HG03571 (cell line): Measurements from ENCODE around the gene PIEZO2.
"Not testable (repeated sequence)": the region's sequence is repeated elsewhere in the genome, so short reads cannot be mapped to it uniquely, and the experiment has no call there.

Experiments
- ATAC-seq: cut with Tn5 transposase; IDR thresholded peaks from one replicate; pipeline ENCODE4 v1.9.1; 2021; ENCODE audit not compliant: unreplicated experiment

The PIEZO2 gene

DNA sequence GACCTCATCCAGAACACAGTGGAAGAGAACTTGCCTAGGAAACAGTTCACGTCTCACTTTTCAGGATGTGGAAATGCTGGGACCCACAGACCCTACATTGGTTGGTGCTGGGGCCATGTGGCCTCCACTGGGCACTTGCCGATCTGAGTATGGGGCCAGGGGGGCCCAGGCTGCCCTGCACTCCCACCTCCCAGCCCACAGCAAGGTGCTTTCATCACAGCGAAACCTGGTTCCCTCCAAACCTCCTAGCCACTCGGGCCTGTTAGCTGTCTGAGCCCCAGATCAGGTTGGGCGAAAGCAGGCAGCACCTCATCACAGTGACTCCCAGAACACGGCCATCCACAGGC, 510.9 kb downstream of the PIEZO2 start:
- ATAC-seq = not testable (repeated sequence)

DNA sequence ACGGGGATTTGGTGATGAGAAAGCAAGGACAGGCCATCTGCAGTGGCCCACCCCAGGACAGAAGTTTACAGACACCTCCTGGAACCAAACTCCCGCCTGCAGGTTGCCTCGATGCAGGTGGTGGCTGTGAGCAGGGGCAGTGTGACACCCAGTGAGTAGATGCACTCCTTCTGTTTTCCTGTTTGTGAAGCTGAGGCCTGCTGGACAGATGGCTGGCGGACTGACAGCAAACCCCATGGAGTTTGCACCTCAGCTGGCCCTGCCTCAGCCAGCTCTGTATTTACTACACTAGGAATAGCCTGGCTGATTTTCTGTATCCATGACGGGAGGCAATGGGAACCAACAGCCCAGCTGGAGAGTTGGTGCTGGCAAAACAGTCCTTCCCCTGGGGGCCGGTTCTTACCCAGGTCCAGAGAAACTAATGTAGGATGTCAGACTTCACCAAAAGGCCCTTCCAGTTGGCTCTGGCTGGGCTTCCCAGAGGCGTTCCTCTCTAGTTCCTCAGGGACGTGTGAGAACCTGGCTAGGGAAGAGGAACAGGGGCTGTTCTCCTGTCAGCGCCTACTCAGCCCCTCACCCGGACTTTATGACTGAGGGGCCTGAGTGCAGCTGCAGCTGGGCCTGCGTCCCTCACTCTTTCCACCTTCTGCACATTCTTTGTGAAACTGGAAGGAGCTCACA, 511.4 kb downstream of the PIEZO2 start:
- ATAC-seq = not testable (repeated sequence)

DNA sequence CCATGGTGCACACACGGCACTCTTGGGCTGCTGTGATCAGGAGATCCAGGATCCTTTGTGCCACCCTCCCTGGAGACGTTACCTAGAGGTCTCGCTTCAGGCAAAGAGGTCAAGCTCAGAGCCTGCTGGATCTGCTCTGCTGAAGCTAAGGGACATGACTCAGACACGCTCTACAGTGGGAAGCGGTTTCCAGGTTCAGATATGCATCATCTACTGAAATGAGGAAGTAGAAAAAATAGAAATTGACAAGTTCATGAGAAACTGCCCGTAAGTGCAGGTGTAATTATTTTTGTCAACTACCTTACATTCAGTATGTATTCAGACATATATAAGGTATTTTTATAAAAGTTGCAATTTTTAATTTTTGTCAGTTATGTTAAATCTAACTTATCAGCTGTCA, 520.3 kb downstream of the PIEZO2 start:
- ATAC-seq = peak; percentile 96

DNA sequence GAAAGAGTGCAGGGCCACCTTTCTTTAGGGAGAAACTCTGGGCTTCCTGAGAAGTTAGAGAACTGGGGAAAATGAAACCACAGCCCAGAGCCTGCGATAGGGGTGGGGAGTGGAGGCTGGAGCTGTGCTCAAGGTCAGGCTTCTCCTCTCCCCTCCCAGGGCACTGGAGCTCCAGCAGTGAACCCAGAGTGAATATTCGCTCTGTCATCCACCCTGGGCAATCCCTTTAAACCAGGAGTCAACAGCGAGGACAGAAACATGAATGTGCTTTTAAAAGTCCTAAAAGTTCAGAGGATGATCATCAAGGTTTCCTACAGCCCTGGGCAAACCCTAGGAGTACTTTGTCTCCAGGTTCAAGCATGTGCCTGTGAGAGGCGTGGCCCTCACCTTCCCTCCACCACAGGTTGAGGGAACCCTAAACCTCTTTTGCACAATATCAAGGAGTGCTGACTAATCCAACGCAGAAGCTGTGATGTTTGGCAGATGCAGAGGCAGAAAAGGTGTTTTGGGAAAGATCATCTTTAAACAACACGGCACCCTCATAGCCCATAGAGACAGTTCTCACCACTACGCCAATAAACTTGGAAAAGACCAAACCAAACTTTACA, 522.7 kb downstream of the PIEZO2 start:
- ATAC-seq = not testable (repeated sequence)

DNA sequence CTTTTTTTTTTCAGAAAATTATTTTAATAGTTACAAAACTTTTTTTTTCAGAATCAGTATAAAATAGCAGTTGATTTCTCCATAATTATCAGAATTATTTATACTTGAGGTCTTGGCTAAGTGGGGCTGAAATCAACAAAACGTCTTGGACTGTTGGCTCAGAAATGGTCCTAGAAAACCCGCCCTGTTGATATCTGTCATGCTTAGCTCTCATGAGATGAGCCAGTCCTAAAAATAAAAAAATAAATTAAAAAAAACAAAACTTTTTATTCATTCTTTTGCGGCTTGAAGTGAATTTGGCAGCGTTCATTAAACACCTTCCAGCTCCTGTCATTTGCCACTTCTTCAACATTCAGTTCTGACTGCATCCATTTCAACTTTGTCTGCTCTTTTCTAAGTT, 525.8 kb downstream of the PIEZO2 start:
- not testable (repeated sequence) for ATAC-seq

DNA sequence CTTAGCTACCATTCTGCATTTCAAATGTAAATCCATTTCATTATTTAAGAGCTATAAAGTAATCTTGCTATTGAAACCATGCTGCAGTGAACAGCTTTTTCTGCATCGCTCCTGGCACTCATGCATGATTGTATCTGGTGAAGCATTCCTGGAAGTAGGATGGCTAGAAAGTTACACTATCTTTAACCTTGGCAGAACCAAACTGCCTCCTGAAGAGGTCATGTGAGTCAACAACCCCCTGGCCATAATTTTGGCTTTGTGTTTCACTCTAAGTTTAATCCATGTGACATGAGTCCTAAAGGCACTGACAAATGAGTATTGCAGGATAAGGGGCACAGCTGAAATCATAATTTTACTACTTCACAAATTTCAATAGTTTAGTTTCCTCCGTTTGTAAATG, 526.4 kb downstream of the PIEZO2 start:
- not testable (repeated sequence) for ATAC-seq

DNA sequence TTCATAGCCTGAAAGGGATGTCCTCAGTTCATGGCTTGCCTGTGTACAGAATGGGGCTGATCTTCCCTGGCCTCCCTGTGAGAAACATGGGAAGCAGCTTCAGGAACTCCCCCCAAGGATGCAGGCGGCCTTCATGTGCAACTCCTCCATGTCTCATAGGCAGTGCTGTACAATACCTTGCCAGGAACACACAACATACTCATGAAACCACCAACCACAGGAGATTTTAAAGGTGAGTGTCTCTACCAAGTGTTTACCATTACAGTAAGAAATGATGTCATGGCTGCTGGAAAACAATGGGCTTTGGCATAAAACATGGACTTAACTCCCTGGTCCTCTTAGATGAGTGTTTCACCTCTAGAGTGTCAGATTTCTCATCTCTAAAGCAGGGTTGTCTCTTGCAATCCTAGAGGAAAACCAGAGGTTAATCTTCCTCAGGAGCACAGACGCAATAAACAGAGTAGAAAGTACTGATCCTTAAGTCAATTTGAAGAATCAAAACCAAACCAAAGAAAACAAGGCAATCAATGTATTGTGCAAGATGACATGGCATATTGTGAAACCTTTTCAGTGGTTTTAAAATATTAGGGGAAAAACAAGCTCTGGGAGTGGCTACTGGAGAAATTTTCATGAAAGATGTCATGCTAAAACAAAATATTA, 528.6 kb downstream of the PIEZO2 start:
- not testable (repeated sequence) for ATAC-seq
